H1 (cell line): ENCODE results near the gene GALNT5. TPM values are rescaled to one million over a fixed set of nuclear protein-coding genes. Genes with fewer than 3 reads are reported as not detected.

Source experiments
- CTCF ChIA-PET: fragments of 300-600 bp; sonication (Branson Sonifier 250); formaldehyde crosslinking; loops from one replicate; lab custom pipeline; 2021; ENCODE audit not compliant: partially characterized antibody; lab: Charles Lee
- POLR2A ChIA-PET: fragments of 300-600 bp; sonication (Branson Sonifier 250); formaldehyde crosslinking; loops from one replicate; lab custom pipeline; 2021; ENCODE audit warnings: inconsistent platforms; ENCODE audit not compliant: partially characterized antibody; lab: Charles Lee
- DNase-seq, 2 experiments: peaks; one replicate each; pipeline versions ENCODE4 v3.0.0 to v3.0.0-alpha.2; 2010 to 2022; ENCODE audit warnings: low spot score in 2 of 2, low read depth in 1 of 2, mixed read lengths in 1 of 2
- FAIRE-seq: peaks from 2 replicates; lab custom pipeline; 2011; peaks lifted over from hg19 to GRCh38; lab: Jason Lieb, UNC
- H2AFZ ChIP-seq: 2 replicates; pipeline ENCODE4 v1.8.1; 2012; ENCODE audit warnings: low read length, inconsistent platforms
- H2AK5ac ChIP-seq: 2 replicates; pipeline ENCODE4 v1.6.1; 2013; ENCODE audit warnings: low read depth, low read length
- H2BK120ac ChIP-seq: replicated peaks from 2 replicates; pipeline ENCODE3; 2013; ENCODE audit warnings: low read depth, low read length, inconsistent platforms
- H2BK12ac ChIP-seq: 2 replicates; pipeline ENCODE4 v1.6.1; 2013; ENCODE audit warnings: low read depth, low read length
- H2BK15ac ChIP-seq: 2 replicates; pipeline ENCODE4 v1.6.1; 2013; ENCODE audit warnings: low read length
- H2BK20ac ChIP-seq: 2 replicates; pipeline ENCODE4 v1.6.1; 2013; ENCODE audit warnings: low read length
- H2BK5ac ChIP-seq: 2 replicates; pipeline ENCODE4 v1.6.1; 2013; ENCODE audit warnings: low read depth, low read length
- H3K14ac ChIP-seq: 2 replicates; pipeline ENCODE4 v1.6.1; 2013; ENCODE audit warnings: inconsistent platforms; ENCODE audit not compliant: insufficient read length
- H3K18ac ChIP-seq: 2 replicates; pipeline ENCODE4 v1.6.1; 2013; ENCODE audit warnings: low read length; ENCODE audit errors: extremely low read depth
- H3K23ac ChIP-seq: 2 replicates; pipeline ENCODE4 v1.6.1; 2013; ENCODE audit warnings: inconsistent platforms; ENCODE audit not compliant: insufficient read length
- H3K23me2 ChIP-seq: 2 replicates; pipeline ENCODE4 v1.6.1; 2013; ENCODE audit warnings: low read depth, low read length
- H3K27ac ChIP-seq: 2 replicates; pipeline ENCODE4 v1.6.1; 2011; ENCODE audit warnings: low read depth, low read length, inconsistent platforms
- H3K27me3 ChIP-seq, 4 experiments: replicated peaks in 1 of 4; 1 replicate in 1 of 4; 2 replicates in 3 of 4; pipeline versions ENCODE4 v1.6.1 to v1.8.1; 2011 to 2013; ENCODE audit warnings: low read length in 3 of 4, mild to moderate bottlenecking in 3 of 4, inconsistent platforms in 2 of 4, mixed read lengths in 2 of 4, moderate library complexity in 1 of 4; ENCODE audit not compliant: control insufficient read depth in 3 of 4, insufficient read depth in 3 of 4; ENCODE audit errors: extremely low read depth in 1 of 4
- H3K36me3 ChIP-seq, 4 experiments: 2 replicates each; pipeline versions ENCODE4 v1.6.1 to v1.8.1; 2011 to 2013; ENCODE audit warnings: mild to moderate bottlenecking in 4 of 4, low read length in 3 of 4, moderate library complexity in 2 of 4, control low read depth in 1 of 4, inconsistent platforms in 1 of 4; ENCODE audit not compliant: insufficient read depth in 4 of 4, control insufficient read depth in 2 of 4
- H3K4ac ChIP-seq: replicated peaks from 2 replicates; pipeline ENCODE3; 2013; ENCODE audit warnings: low read length, low read depth, mixed read lengths, inconsistent platforms; ENCODE audit not compliant: insufficient read length
- H3K4me1 ChIP-seq, 4 experiments: replicated peaks in 1 of 4; 1 replicate in 1 of 4; 2 replicates in 3 of 4; pipeline versions ENCODE4 v1.6.1 to v1.8.1; 2011 to 2013; ENCODE audit warnings: low read length in 3 of 4, inconsistent platforms in 2 of 4, mixed read lengths in 1 of 4; ENCODE audit not compliant: insufficient read depth in 4 of 4, control insufficient read depth in 3 of 4
- H3K4me2 ChIP-seq, 2 experiments: 2 replicates each; pipeline versions ENCODE4 v1.6.1 to v1.8.1; 2011 to 2013; ENCODE audit warnings: low read depth in 2 of 2, low read length in 2 of 2, control low read depth in 1 of 2, inconsistent platforms in 1 of 2, mild to moderate bottlenecking in 1 of 2; ENCODE audit not compliant: insufficient read depth in 1 of 2
- H3K4me3 ChIP-seq, 4 experiments: fragments of 200-600, 300-600 bp in 1 of 4; sonication (generic), shearing (Covaris generic), sonication (Bioruptor Twin) in 1 of 4; 2 replicates each; pipeline versions ENCODE4 v1.5.1 to v1.8.1; 2011 to 2016; ENCODE audit warnings: low read length in 4 of 4, low read depth in 3 of 4, control low read depth in 2 of 4, inconsistent platforms in 2 of 4, mild to moderate bottlenecking in 2 of 4, mixed read lengths in 1 of 4, moderate library complexity in 1 of 4; ENCODE audit not compliant: insufficient read depth in 2 of 4; ENCODE audit errors: extremely low read depth in 1 of 4
- H3K56ac ChIP-seq: replicated peaks from 2 replicates; pipeline ENCODE3; 2013; ENCODE audit warnings: low read depth, mild to moderate bottlenecking, mixed read lengths, low read length, inconsistent platforms; ENCODE audit not compliant: insufficient read length
- H3K79me1 ChIP-seq: 2 replicates; pipeline ENCODE4 v1.6.1; 2013; ENCODE audit warnings: low read depth, low read length, control low read depth
- H3K79me2 ChIP-seq, 2 experiments: 2 replicates each; pipeline versions ENCODE4 v1.6.1 to v1.8.1; 2012 to 2013; ENCODE audit warnings: low read length in 2 of 2, mild to moderate bottlenecking in 2 of 2, inconsistent platforms in 1 of 2; ENCODE audit not compliant: insufficient read depth in 2 of 2, control insufficient read depth in 1 of 2
- H3K9ac ChIP-seq, 4 experiments: replicated peaks in 1 of 4; 1 replicate in 1 of 4; 2 replicates in 3 of 4; pipeline versions ENCODE4 v1.6.1 to v1.8.1; 2011 to 2013; ENCODE audit warnings: low read depth in 3 of 4, low read length in 3 of 4, control low read depth in 2 of 4, mild to moderate bottlenecking in 2 of 4, moderate library complexity in 2 of 4, inconsistent platforms in 1 of 4; ENCODE audit errors: extremely low read depth in 1 of 4
- H3K9me3 ChIP-seq, 2 experiments: 2 replicates each; pipeline versions ENCODE4 v1.6.1 to v1.8.1; 2012 to 2013; ENCODE audit warnings: mild to moderate bottlenecking in 2 of 2, moderate library complexity in 2 of 2, control low read depth in 1 of 2, inconsistent platforms in 1 of 2, low read depth in 1 of 2, low read length in 1 of 2, mixed read lengths in 1 of 2; ENCODE audit not compliant: insufficient read depth in 2 of 2
- H4K20me1 ChIP-seq, 2 experiments: replicated peaks in 1 of 2; 2 replicates each; pipeline versions ENCODE3 to v1.8.1; 2011 to 2013; ENCODE audit warnings: inconsistent platforms in 2 of 2, low read length in 2 of 2, mild to moderate bottlenecking in 1 of 2; ENCODE audit not compliant: insufficient read depth in 2 of 2, control insufficient read depth in 1 of 2
- H4K5ac ChIP-seq: 2 replicates; pipeline ENCODE4 v1.6.1; 2013; ENCODE audit warnings: low read length, low read depth, mixed read lengths, inconsistent platforms; ENCODE audit not compliant: insufficient read length
- H4K8ac ChIP-seq: 2 replicates; pipeline ENCODE4 v1.8.0; 2013; ENCODE audit warnings: mild to moderate bottlenecking, moderate library complexity, low read length, inconsistent platforms; ENCODE audit not compliant: insufficient read depth; ENCODE audit errors: extremely low read depth
- H4K91ac ChIP-seq: replicated peaks from 2 replicates; pipeline ENCODE3; 2013; ENCODE audit warnings: low read length, mixed read lengths, inconsistent platforms; ENCODE audit not compliant: insufficient read length
- ATF2 ChIP-seq: IDR thresholded peaks from 2 replicates; pipeline ENCODE4 v1.6.1; 2012; ENCODE audit warnings: low read length, inconsistent platforms
- BACH1 ChIP-seq: IDR thresholded peaks from 2 replicates; pipeline ENCODE4 v1.6.1; 2012; ENCODE audit warnings: low read length, improper control_type of control experiment
- CBX5 ChIP-seq: fragments of 300-800, 300-1000 bp; sonication (generic); IDR thresholded peaks from 2 replicates; pipeline ENCODE4 v1.7.1; 2016; ENCODE audit warnings: antibody characterized with exemption, low read length, low read depth
- CEBPB ChIP-seq: IDR thresholded peaks from 2 replicates; pipeline ENCODE4 v1.6.1; 2012; ENCODE audit warnings: low read depth, low read length
- EP300 ChIP-seq, 2 experiments: IDR thresholded peaks; 1 replicate in 1 of 2; 2 replicates in 1 of 2; pipeline ENCODE4 v1.6.1; 2011 to 2012; ENCODE audit warnings: low read depth in 2 of 2, low read length in 2 of 2, mild to moderate bottlenecking in 2 of 2, borderline replicate concordance in 1 of 2, inconsistent platforms in 1 of 2, moderate library complexity in 1 of 2
- FOSL1 ChIP-seq: IDR thresholded peaks from 2 replicates; pipeline ENCODE4 v1.6.1; 2011; ENCODE audit warnings: mild to moderate bottlenecking, low read depth, low read length, moderate library complexity; ENCODE audit not compliant: insufficient read depth
- GABPA ChIP-seq: IDR thresholded peaks from 2 replicates; pipeline ENCODE4 v1.6.1; 2011; ENCODE audit warnings: mild to moderate bottlenecking, low read length, moderate library complexity, borderline replicate concordance; ENCODE audit not compliant: insufficient read depth
- JUN ChIP-seq: IDR thresholded peaks from 2 replicates; pipeline ENCODE4 v1.6.1; 2011; ENCODE audit warnings: low read depth, mild to moderate bottlenecking, improper control_type of control experiment, low read length
- MAX ChIP-seq: IDR thresholded peaks from 2 replicates; pipeline ENCODE4 v1.6.1; 2012; ENCODE audit warnings: inconsistent platforms
- RXRA ChIP-seq: IDR thresholded peaks from 2 replicates; pipeline ENCODE4 v1.6.1; 2011; ENCODE audit warnings: low read depth, mild to moderate bottlenecking, low read length, moderate library complexity; ENCODE audit not compliant: insufficient read depth
- SIX5 ChIP-seq: IDR thresholded peaks from 2 replicates; pipeline ENCODE4 v1.6.1; 2011; ENCODE audit warnings: mild to moderate bottlenecking, low read depth, low read length
- SRF ChIP-seq: IDR thresholded peaks from 2 replicates; pipeline ENCODE4 v1.6.1; 2011; ENCODE audit warnings: mild to moderate bottlenecking, low read depth, low read length, moderate library complexity
- ZNF274 ChIP-seq: IDR thresholded peaks from 2 replicates; pipeline ENCODE4 v1.7.0; 2012; ENCODE audit warnings: low read length, borderline replicate concordance; ENCODE audit errors: extremely low read depth
- WGBS, 2 experiments: shearing (Covaris generic) in 1 of 2; methylation state at CpG; one replicate each; pipeline versions ENCODE4 v1.1.6 to v1.1.7; 2013 to 2015; ENCODE audit warnings: low lambda C conversion rate in 2 of 2, mixed read lengths in 2 of 2, inconsistent platforms in 1 of 2, low coverage in 1 of 2, missing lambda C conversion rate in 1 of 2; ENCODE audit not compliant: insufficient replicate concordance in 2 of 2, insufficient coverage in 1 of 2, insufficient read length in 1 of 2; ENCODE audit errors: extremely low coverage in 1 of 2, missing lambda C conversion rate in 1 of 2; 5-methylcytosine and 5-hydroxymethylcytosine counted together
- polyA plus RNA-seq, 7 experiments: library from polyadenylated mRNA; depleted of rRNA in 3 of 7; stranded (reverse) in 5 of 7; unstranded in 2 of 7; fragments of >200 nt in 5 of 7; fragments of 200-250 nt in 2 of 7; gene quantifications; 1 replicate in 5 of 7; 2 replicates in 1 of 7; 4 replicates in 1 of 7; pipeline versions ENCODE4 v1.2.1 to v1.2.3, GENCODE V29; 2011 to 2013; ENCODE audit warnings: missing spikeins in 2 of 7, mixed read lengths in 2 of 7
- total RNA-seq: library from RNA; stranded (reverse); fragmentation: NEBNext Ultra II Directional; extraction: Animal tissue kit (Norgen Biotek cat#: 25700); gene quantifications from 2 replicates; pipeline ENCODE4 v1.2.1, GENCODE V29; 2021

GALNT5 gene
- total and polyA plus RNA-seq, 2 of the 8 experiments (the other 6 are each of a cell fraction or from before 2014, with no cell fraction given) = 0.02 to 0.06 TPM

GRCh38 chr2:157334335-157334734 is 76.8 kb downstream of the GALNT5 start:
- ChIA-PET CTCF (interaction anchor here (0.7 to 16.0 kb wide), 13 partner anchors 9 to 158 kb away, joined by 3 to 299 read pairs (median 11); partner anchors contain the start of gene ERMN), POLR2A (no interaction called here)
- Histone ChIP-seq H3K36me3 (no peaks in the 10 kb centered on the region), H3K18ac (no peak overlapping the region), H2BK5ac (no peak overlapping the region), H3K23ac (no peak overlapping the region), H4K5ac (no peak overlapping the region), H4K8ac (no peak overlapping the region), H3K56ac (no peak overlapping the region), H3K23me2 (no peaks in the 10 kb centered on the region), H2BK15ac (no peak overlapping the region), H4K20me1 (no peaks in the 10 kb centered on the region), H3K4me3 (no peak overlapping the region), H3K4me1 (no peaks in the 10 kb centered on the region), H3K9me3 (no peaks in the 10 kb centered on the region), H3K79me2 (no peaks in the 10 kb centered on the region), H3K27ac (no peak overlapping the region), H2AFZ (no peak overlapping the region), H3K14ac (no peak overlapping the region), H3K4ac (no peak overlapping the region), H3K27me3 (no peaks in the 10 kb centered on the region), H3K9ac (no peak overlapping the region), H3K79me1 (no peaks in the 10 kb centered on the region), H2BK120ac (no peak overlapping the region), H2BK12ac (no peak overlapping the region), H3K4me2 (no peak overlapping the region), H2BK20ac (no peak overlapping the region), H4K91ac (no peak overlapping the region), H2AK5ac (no peak overlapping the region)
- DNase-seq = no peak
- no peak for FAIRE-seq
- 93% methylated on average over 4 of the region's 4 CpGs; no CpG with 5 or more reads in 1 of the 2 experiments for WGBS, 2 experiments
- TF ChIP-seq SIX5 (no peak), ZNF274 (no peak), BACH1 (no peak), GABPA (no peak), CEBPB (no peak), SRF (no peak), EP300 (IDR thresholded peaks at IDR 0.05; ENCODE audit: borderline replicate concordance in 1 of 2, low read depth in 2 of 2, low read length in 2 of 2) (no peak), FOSL1 (no peak), RXRA (no peak), ATF2 (no peak), JUN (no peak), CBX5 (no peak), MAX (no peak)
